GM21515 (cell line): ENCODE data around the gene FARP1.
"Not testable (repeated sequence)": the region's sequence is repeated elsewhere in the genome, so short reads cannot be mapped to it uniquely, and the experiment has no call there.

Experiments
- ATAC-seq: cut with Tn5 transposase; IDR thresholded peaks from one replicate; pipeline ENCODE4 v1.9.1; 2021; ENCODE audit not compliant: unreplicated experiment

The FARP1 gene

GRCh38 chr13:98222081-98222554, 79.2 kb downstream of the FARP1 start:
- ATAC-seq, result no peak

DNA sequence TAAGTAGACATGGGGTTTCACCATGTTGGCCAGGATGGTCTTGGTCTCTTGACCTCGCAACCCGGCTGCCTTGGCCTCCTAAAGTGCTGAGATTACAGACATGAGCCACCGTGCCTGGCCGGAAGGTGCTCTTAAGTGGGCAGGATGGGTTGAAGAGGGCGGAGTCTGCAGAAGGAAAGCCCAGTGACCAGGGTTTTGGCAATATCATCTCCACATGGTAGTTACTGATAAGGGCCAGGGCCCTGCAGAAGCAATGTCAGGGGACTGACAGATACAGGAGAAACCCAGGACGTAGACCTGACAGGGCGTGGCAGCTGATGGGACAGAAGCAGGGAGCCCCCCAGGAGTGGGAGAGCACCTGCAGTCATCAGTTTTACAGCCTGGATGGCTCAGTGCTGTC, 79.9 kb downstream of the FARP1 start:
- ATAC-seq, result no peak

- no peak for ATAC-seq
Measured at GRCh38 chr13:98223741-98224140, 80.8 kb downstream of the FARP1 start.

DNA sequence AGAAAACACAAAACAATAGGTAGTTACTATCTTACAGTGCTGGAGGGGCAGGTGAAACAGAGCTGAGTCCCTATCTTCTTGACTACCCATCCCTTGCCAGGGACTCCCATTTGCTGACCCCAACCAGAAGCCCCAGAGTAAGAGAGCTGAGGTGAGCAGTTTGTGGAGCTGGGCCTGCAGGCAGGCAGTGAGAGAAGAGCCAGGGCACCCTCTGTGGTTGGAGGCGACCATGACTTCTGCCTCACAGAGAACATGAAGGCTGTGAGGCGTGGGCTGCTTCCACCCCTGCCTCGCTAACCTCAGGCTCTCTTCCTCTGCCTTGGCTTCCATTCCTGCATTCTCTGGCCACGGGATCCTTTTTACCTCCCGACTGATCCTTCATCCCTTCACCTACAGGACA, 81.7 kb downstream of the FARP1 start:
- no peak for ATAC-seq

- no peak for ATAC-seq
Measured at GRCh38 chr13:98225036-98225940, 82.4 kb downstream of the FARP1 start.

GRCh38 chr13:98226496-98226895, 83.6 kb downstream of the FARP1 start:
- no peak for ATAC-seq

GRCh38 chr13:98228661-98229341, 85.9 kb downstream of the FARP1 start:
- no peak for ATAC-seq

GRCh38 chr13:98230762-98231161, 87.9 kb downstream of the FARP1 start:
- ATAC-seq, result not testable (repeated sequence)

GRCh38 chr13:98232456-98232855, 89.6 kb downstream of the FARP1 start:
- ATAC-seq, result no peak

DNA sequence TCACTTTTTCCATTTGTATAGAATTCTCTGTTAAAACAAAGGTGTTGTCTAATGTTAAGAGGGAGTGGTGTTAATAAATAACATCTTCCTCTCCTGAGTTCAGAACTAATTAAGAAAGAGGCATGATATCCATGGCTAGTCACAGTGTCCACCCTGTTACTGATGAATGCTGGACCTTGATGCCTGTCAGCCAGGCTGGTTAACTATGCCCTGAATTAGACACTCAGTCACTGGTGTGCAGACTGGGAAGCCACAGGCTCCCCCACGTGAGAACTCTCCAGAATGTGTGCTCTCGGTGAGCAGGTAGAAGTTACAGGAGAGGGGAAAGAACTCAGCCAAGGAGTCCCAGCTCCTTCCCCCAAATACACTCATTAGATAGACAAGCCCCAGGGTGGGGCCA, 90.2 kb downstream of the FARP1 start:
- ATAC-seq, result no peak

DNA sequence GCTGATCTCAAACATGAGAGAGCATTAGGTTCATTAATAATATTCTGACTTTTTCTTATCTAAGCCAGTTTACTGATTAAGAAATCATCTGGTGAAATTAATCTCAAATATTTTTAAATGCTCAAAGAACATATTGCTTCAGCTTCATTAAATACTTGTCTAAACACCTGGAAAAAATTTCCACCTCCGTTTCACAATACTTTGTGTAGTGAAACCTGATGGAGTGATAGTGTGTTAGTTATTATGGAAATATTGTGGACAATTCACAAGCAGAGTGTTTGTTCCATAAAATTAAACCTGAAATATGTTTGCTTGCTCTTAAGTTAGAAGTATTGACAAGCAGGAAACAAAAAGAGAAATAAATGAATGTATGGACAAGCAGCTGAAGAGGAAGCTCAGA, 91.5 kb downstream of the FARP1 start:
- ATAC-seq, result no peak

- no peak for ATAC-seq
Measured at GRCh38 chr13:98236197-98236596, 93.3 kb downstream of the FARP1 start.

DNA sequence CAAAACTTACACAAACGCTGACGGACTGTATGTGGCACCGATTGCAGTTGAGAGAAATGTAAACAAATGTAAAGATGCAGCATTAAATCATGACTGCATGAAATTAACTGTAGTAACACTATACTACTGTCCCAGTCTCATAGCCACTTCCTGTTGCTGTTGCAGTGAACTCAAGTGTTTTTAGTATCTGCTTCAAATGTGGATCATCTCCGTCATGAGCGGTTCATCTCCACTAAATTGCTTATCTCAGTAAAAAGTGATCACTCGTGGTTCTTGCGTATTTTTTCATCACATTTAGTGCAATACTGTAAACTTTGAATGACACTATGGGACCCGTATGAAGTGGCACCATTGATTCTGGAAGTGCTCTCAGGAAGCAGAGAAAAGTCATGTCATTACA, 94.4 kb downstream of the FARP1 start:
- ATAC-seq, result no peak

GRCh38 chr13:98239162-98240076, 96.5 kb downstream of the FARP1 start:
- ATAC-seq, result no peak

- no peak for ATAC-seq
Measured at GRCh38 chr13:98240135-98240534, 97.2 kb downstream of the FARP1 start.

- no peak for ATAC-seq
Measured at GRCh38 chr13:98240974-98241373, 98.1 kb downstream of the FARP1 start.

GRCh38 chr13:98241976-98242375, 99.1 kb downstream of the FARP1 start:
- no peak for ATAC-seq

DNA sequence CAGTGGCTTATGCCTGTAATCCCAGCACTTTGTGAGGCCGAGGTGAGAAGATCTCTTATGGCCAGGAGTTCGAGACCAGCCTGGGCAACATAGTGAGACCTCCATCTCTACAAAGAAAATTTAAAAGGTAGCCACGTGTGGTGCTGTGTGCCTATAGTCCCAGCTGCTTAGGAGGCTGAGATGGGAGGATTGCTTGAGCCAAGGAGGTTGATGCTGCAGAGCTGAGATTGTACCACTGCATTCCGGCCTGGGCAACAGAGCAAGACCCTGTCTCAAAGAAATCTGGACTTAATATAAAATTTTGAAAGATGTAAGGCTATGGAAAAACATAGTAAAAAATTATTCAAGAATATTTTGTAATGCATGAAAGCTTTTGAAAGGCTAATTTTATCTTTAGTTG, 99.5 kb downstream of the FARP1 start:
- no peak for ATAC-seq

DNA sequence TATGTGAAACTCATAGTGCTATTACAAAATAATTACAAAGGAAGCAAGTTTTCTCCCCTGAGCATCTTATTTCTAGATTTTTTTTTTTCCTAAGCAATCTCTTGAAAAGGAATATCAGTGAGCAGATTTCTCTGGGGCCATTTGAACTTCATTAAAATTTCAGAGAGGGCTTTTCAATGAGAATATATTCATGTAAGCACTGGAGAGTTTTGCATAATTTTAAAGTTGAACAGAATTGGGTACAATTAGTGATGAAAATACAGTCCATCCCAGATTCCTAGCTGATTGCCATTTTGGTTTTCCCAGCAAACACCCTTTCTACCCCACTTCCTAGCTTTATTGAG, 101.0 kb downstream of the FARP1 start:
- ATAC-seq, result no peak

GRCh38 chr13:98246538-98247172, 103.8 kb downstream of the FARP1 start:
- no peak for ATAC-seq

GRCh38 chr13:98251708-98252107, 108.8 kb downstream of the FARP1 start:
- ATAC-seq, result no peak
